Naive thymus-derived CD4-positive, alpha-beta T cell (primary cell): ENCODE data around the gene CPB1. TPM values are rescaled to one million over a fixed set of nuclear protein-coding genes. Genes with fewer than 3 reads are reported as not detected.

Experiments used
- ATAC-seq: fragments of 150-1000 bp; cut with Tn5 transposase; 2 replicates; pipeline ENCODE4 v1.10.0; 2021; ENCODE audit warnings: mild to moderate bottlenecking, moderate library complexity
- CTCF ChIA-PET: fragments of 350-600 bp; sonication (Branson Sonifier 250); formaldehyde crosslinking; loops from one replicate; lab custom pipeline; 2021; ENCODE audit warnings: antibody characterized with exemption; lab: Charles Lee
- POLR2A ChIA-PET: fragments of 350-600 bp; sonication (Branson Sonifier 250); formaldehyde crosslinking; loops from one replicate; lab custom pipeline; 2021; ENCODE audit warnings: antibody characterized with exemption, inconsistent platforms; lab: Charles Lee
- DNase-seq, 9 donors: peaks; one replicate each; pipeline versions ENCODE4 v3.0.0 to v3.0.0-alpha.2; 2020 to 2022; ENCODE audit warnings: mixed read lengths in 1 of 9
- H3K27ac ChIP-seq: one replicate; pipeline ENCODE4 v1.7.0; 2013; ENCODE audit warnings: mild to moderate bottlenecking, low read depth, low read length, moderate library complexity
- H3K27me3 ChIP-seq, 2 donors: one replicate each; pipeline ENCODE4 v1.7.0; 2013; ENCODE audit warnings: low read length in 2 of 2, mild to moderate bottlenecking in 2 of 2, moderate library complexity in 2 of 2; ENCODE audit not compliant: control insufficient read depth in 2 of 2, insufficient read depth in 2 of 2
- H3K36me3 ChIP-seq, 3 experiments: 1 replicate in 2 of 3; 2 replicates in 1 of 3; pipeline ENCODE4 v1.7.0; 2013; ENCODE audit warnings: low read length in 3 of 3, mild to moderate bottlenecking in 3 of 3, moderate library complexity in 1 of 3; ENCODE audit not compliant: insufficient read depth in 3 of 3, control insufficient read depth in 2 of 3
- H3K4me1 ChIP-seq, 2 donors: one replicate each; pipeline ENCODE4 v1.7.0; 2013; ENCODE audit warnings: low read length in 2 of 2, mild to moderate bottlenecking in 2 of 2, moderate library complexity in 1 of 2; ENCODE audit not compliant: control insufficient read depth in 2 of 2, insufficient read depth in 2 of 2
- H3K4me3 ChIP-seq: 2 replicates; pipeline ENCODE4 v1.7.0; 2013; ENCODE audit warnings: mild to moderate bottlenecking, low read length
- H3K9me3 ChIP-seq, 3 experiments: 1 replicate in 2 of 3; 2 replicates in 1 of 3; pipeline ENCODE4 v1.7.0; 2013; ENCODE audit warnings: low read length in 3 of 3; ENCODE audit not compliant: control insufficient read depth in 2 of 3
- H3K27ac Mint-ChIP-seq, 9 donors: one replicate each; pipeline ENCODE4 v1.8.0; 2020 to 2022; ENCODE audit warnings: mixed read lengths in 9 of 9, mild to moderate bottlenecking in 8 of 9, moderate library complexity in 5 of 9, inconsistent platforms in 2 of 9
- H3K27me3 Mint-ChIP-seq, 5 donors: one replicate each; pipeline ENCODE4 v1.8.0; 2021 to 2022; ENCODE audit warnings: mixed read lengths in 5 of 5, mild to moderate bottlenecking in 1 of 5
- H3K36me3 Mint-ChIP-seq, 5 donors: one replicate each; pipeline ENCODE4 v1.8.0; 2020 to 2022; ENCODE audit warnings: mixed read lengths in 5 of 5, mild to moderate bottlenecking in 3 of 5, inconsistent platforms in 1 of 5
- H3K4me1 Mint-ChIP-seq, 7 donors: one replicate each; pipeline ENCODE4 v1.8.0; 2020 to 2022; ENCODE audit warnings: mixed read lengths in 7 of 7, mild to moderate bottlenecking in 3 of 7, inconsistent platforms in 1 of 7
- H3K4me3 Mint-ChIP-seq, 10 donors: one replicate each; pipeline ENCODE4 v1.8.0; 2020 to 2022; ENCODE audit warnings: mild to moderate bottlenecking in 10 of 10, mixed read lengths in 10 of 10, moderate library complexity in 6 of 10, inconsistent platforms in 2 of 10
- H3K9me3 Mint-ChIP-seq, 11 donors: one replicate each; pipeline ENCODE4 v1.8.0; 2020 to 2022; ENCODE audit warnings: mixed read lengths in 11 of 11, mild to moderate bottlenecking in 4 of 11, inconsistent platforms in 1 of 11, moderate library complexity in 1 of 11
- intact Hi-C, 2 donors: fragments of 100-400 bp; cut with micrococcal nuclease; formaldehyde crosslinking; loops; one replicate each; pipeline ENCODE4 v1.15.1; 2023
- polyA plus RNA-seq, 2 donors: library from polyadenylated mRNA; unstranded; fragments of 300-500 nt; fragmentation: Illumina TruSeq; gene quantifications; one replicate each; pipeline ENCODE4 v1.2.3, GENCODE V29; 2021
- total RNA-seq, 6 experiments: library from RNA in 5 of 6; stranded (reverse) in 5 of 6; gene quantifications; 1 replicate in 5 of 6; 2 replicates in 1 of 6; pipeline ENCODE4 v1.2.3 and lab custom pipeline; 2021 to 2026

CPB1 gene
- total and polyA plus RNA-seq, 7 experiments from 2014 or later, result not detected

DNA sequence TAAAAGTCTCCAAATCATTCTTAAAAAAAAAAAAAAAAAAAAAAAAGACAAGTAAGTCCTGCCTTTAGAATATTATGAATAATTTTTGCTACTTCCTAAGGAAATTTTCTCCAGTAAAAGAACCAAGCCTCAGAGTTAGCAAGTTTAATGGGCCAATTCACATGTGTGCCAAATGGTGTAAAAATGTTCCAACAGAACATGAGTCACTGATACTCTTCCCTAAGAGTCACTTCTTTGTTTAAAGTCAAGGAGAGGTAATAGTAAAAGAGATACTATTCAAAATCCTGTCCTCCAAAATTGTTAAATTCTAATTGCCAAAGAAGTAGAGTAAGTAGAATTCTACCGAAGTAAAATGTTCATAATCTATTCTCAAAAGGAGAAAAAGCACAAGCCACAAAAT lies 19.7 kb downstream of the CPB1 start:
- H3K36me3 Mint-ChIP-seq, result no peaks in the 10 kb centered on the region
- no peak overlapping the region for H3K4me3 Mint-ChIP-seq
- no peaks in the 10 kb centered on the region for H3K9me3 Mint-ChIP-seq
- DNase-seq (no peak), ATAC-seq (no peak)
- no peak overlapping the region for H3K27ac Mint-ChIP-seq
- intact Hi-C loops, result no loop called here
- ChIA-PET POLR2A (no interaction called here), CTCF (no interaction called here)
- Histone ChIP-seq H3K4me3 (no peak overlapping the region), H3K4me1 (no peaks in the 10 kb centered on the region), H3K27ac (no peak overlapping the region), H3K9me3 (no peaks in the 10 kb centered on the region), H3K27me3 (no peaks in the 10 kb centered on the region), H3K36me3 (no peaks in the 10 kb centered on the region)
- H3K4me1 Mint-ChIP-seq, result no peaks in the 10 kb centered on the region
- peaks cover 2 to 13% (median 7%) of the 10 kb centered on the region in 5 donors for H3K27me3 Mint-ChIP-seq

- Mint-ChIP-seq H3K27me3 (peaks cover 0 to 6% (median 3%) of the 10 kb centered on the region in 5 donors), H3K4me3 (no peak overlapping the region), H3K4me1 (no peaks in the 10 kb centered on the region), H3K27ac (no peak overlapping the region), H3K9me3 (no peaks in the 10 kb centered on the region), H3K36me3 (no peaks in the 10 kb centered on the region)
- POLR2A ChIA-PET, result no interaction called here
- Histone ChIP-seq H3K4me1 (no peaks in the 10 kb centered on the region), H3K27ac (no peak overlapping the region), H3K9me3 (no peaks in the 10 kb centered on the region), H3K36me3 (no peaks in the 10 kb centered on the region), H3K27me3 (no peaks in the 10 kb centered on the region), H3K4me3 (no peak overlapping the region)
- DNase-seq (no peak), ATAC-seq (no peak)
- CTCF ChIA-PET, result no interaction called here
- intact Hi-C loops, result no loop called here
These were observed 20.8 kb downstream of the CPB1 start for GRCh38 chr3:148848410-148848809.

- Mint-ChIP-seq H3K27ac (no peak overlapping the region), H3K36me3 (no peaks in the 10 kb centered on the region), H3K4me1 (no peaks in the 10 kb centered on the region), H3K27me3 (peaks cover 0 to 11% (median 0%) of the 10 kb centered on the region in 5 donors), H3K9me3 (peaks cover 0 to 2% (median 0%) of the 10 kb centered on the region in 11 donors), H3K4me3 (no peak overlapping the region)
- H3K9me3 ChIP-seq, result no peaks in the 10 kb centered on the region
- H3K4me3 ChIP-seq, result no peak overlapping the region
- no peak for ATAC-seq
- no peaks in the 10 kb centered on the region for H3K4me1 ChIP-seq
- no peak overlapping the region for H3K27ac ChIP-seq
- no peaks in the 10 kb centered on the region for H3K27me3 ChIP-seq
- intact Hi-C loops, result no loop called here
- H3K36me3 ChIP-seq, result no peaks in the 10 kb centered on the region
- CTCF ChIA-PET, result no interaction called here
- DNase-seq, result no peak
- POLR2A ChIA-PET, result no interaction called here
These were observed 24.8 kb downstream of the CPB1 start for GRCh38 chr3:148852271-148852992.

GRCh38 chr3:148853076-148853475 lies 25.5 kb downstream of the CPB1 start:
- no peak for ATAC-seq
- Mint-ChIP-seq H3K9me3 (peaks cover 0 to 2% (median 0%) of the 10 kb centered on the region in 11 donors), H3K27me3 (peaks cover 0 to 11% (median 0%) of the 10 kb centered on the region in 5 donors), H3K27ac (no peak overlapping the region), H3K4me3 (no peak overlapping the region), H3K4me1 (no peaks in the 10 kb centered on the region), H3K36me3 (no peaks in the 10 kb centered on the region)
- Histone ChIP-seq H3K4me3 (no peak overlapping the region), H3K4me1 (no peaks in the 10 kb centered on the region), H3K27ac (no peak overlapping the region), H3K9me3 (no peaks in the 10 kb centered on the region), H3K36me3 (no peaks in the 10 kb centered on the region), H3K27me3 (no peaks in the 10 kb centered on the region)
- intact Hi-C loops, result no loop called here
- CTCF ChIA-PET, result no interaction called here
- DNase-seq, result no peak
- POLR2A ChIA-PET, result no interaction called here

- no peak overlapping the region for H3K27ac ChIP-seq
- no peak for DNase-seq
- intact Hi-C loops, result no loop called here
- H3K36me3 Mint-ChIP-seq, result no peaks in the 10 kb centered on the region
- H3K4me3 ChIP-seq, result no peak overlapping the region
- no peaks in the 10 kb centered on the region for H3K36me3 ChIP-seq
- H3K27me3 ChIP-seq, result no peaks in the 10 kb centered on the region
- ChIA-PET CTCF (interaction anchor here (1.1 kb wide), 1 partner anchor 9 kb away, joined by 4 read pairs; no protein-coding TSS in a partner anchor), POLR2A (no interaction called here)
- H3K9me3 ChIP-seq, result no peaks in the 10 kb centered on the region
- peaks cover 0 to 11% (median 0%) of the 10 kb centered on the region in 5 donors for H3K27me3 Mint-ChIP-seq
- H3K4me1 Mint-ChIP-seq, result no peaks in the 10 kb centered on the region
- no peak overlapping the region for H3K4me3 Mint-ChIP-seq
- ATAC-seq, result no peak
- H3K27ac Mint-ChIP-seq, result no peak overlapping the region
- H3K4me1 ChIP-seq, result no peaks in the 10 kb centered on the region
- peaks cover 0 to 2% (median 0%) of the 10 kb centered on the region in 11 donors for H3K9me3 Mint-ChIP-seq
These were observed 26.4 kb downstream of the CPB1 start for GRCh38 chr3:148854061-148854460.

GRCh38 chr3:148856384-148856783 lies 28.8 kb downstream of the CPB1 start:
- peaks cover 0 to 13% (median 0%) of the 10 kb centered on the region in 5 donors for H3K27me3 Mint-ChIP-seq
- H3K36me3 ChIP-seq, result no peaks in the 10 kb centered on the region
- H3K36me3 Mint-ChIP-seq, result no peaks in the 10 kb centered on the region
- no peaks in the 10 kb centered on the region for H3K27me3 ChIP-seq
- DNase-seq, result no peak
- H3K9me3 ChIP-seq, result no peaks in the 10 kb centered on the region
- intact Hi-C loops, result no loop called here
- H3K27ac Mint-ChIP-seq, result no peak overlapping the region
- H3K4me3 ChIP-seq, result no peak overlapping the region
- ATAC-seq, result no peak
- H3K4me1 ChIP-seq, result no peaks in the 10 kb centered on the region
- peaks cover 0 to 2% (median 0%) of the 10 kb centered on the region in 11 donors for H3K9me3 Mint-ChIP-seq
- POLR2A ChIA-PET, result no interaction called here
- no peak overlapping the region for H3K27ac ChIP-seq
- CTCF ChIA-PET, result interaction anchor here (0.6 kb wide), 1 partner anchor 397 kb away, joined by 4 read pairs; no protein-coding TSS in a partner anchor
- no peak overlapping the region for H3K4me3 Mint-ChIP-seq
- no peaks in the 10 kb centered on the region for H3K4me1 Mint-ChIP-seq

DNA sequence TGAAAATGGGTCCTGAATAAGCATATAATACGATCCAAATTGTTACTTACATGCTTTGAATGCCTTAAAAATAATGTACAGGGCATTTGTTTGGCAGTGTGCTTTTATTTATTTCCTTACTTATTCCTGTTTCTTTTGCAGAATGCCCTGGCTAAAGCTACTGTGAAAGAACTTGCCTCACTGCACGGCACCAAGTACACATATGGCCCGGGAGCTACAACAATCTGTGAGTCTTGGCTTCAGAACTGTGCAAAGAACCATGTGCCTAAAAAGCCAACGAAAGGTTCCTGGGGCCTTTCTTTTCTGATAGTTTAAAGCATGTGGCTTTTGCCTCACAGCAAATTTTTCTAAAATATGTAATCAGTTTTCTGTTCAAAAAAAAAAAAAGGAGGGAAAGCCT lies 29.7 kb downstream of the CPB1 start:
- Histone ChIP-seq H3K9me3 (no peaks in the 10 kb centered on the region), H3K27ac (no peak overlapping the region), H3K27me3 (peaks cover 0 to 3% of the 10 kb centered on the region in 2 donors), H3K36me3 (no peaks in the 10 kb centered on the region), H3K4me3 (no peak overlapping the region), H3K4me1 (no peaks in the 10 kb centered on the region)
- DNase-seq (no peak), ATAC-seq (no peak)
- intact Hi-C loops, result no loop called here
- H3K27ac Mint-ChIP-seq, result no peak overlapping the region
- CTCF ChIA-PET, result no interaction called here
- POLR2A ChIA-PET, result no interaction called here
- H3K4me3 Mint-ChIP-seq, result no peak overlapping the region
- H3K36me3 Mint-ChIP-seq, result no peaks in the 10 kb centered on the region
- H3K27me3 Mint-ChIP-seq, result peaks cover 0 to 14% (median 5%) of the 10 kb centered on the region in 5 donors
- peaks cover 0 to 2% (median 0%) of the 10 kb centered on the region in 11 donors for H3K9me3 Mint-ChIP-seq
- no peaks in the 10 kb centered on the region for H3K4me1 Mint-ChIP-seq
